Measurements from ENCODE around the gene SLC27A4.

DNA sequence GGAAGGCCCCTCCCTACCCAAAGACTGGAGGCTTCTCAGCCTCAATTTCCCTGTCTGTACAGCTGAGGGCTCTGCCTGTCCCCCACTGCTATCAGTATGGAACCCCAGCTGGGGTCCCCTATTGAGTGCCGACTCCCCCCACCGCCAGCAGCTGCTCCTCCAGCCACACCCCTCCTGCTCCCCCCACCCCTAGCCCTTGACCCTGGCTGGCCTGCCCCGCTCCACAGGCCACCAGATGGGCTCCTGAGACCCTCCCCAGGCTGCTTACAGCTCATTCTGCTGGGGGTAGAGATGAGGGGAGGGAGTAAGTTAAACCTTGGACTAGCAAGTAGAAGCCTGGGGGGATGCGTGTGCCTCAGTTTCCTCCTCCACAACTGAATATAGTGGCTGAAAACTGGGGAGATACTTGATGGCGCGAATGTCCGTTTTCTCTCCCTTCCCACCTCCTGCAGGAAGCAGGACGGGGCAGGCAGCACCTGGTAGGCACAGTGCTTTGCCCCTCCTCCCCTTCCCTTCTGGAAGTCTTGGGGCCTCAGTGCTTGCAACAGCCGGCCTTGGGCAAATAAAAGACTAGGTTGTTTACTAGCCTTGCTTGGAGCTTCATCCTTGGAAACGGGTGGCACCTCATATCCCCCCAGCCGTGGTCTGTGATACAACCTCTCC lies 50.0 kb downstream of the SLC27A4 start:
- TF ChIP-seq GATA2 (IDR thresholded peaks at IDR 0.05; ENCODE audit: low read depth, low read length) (no peak), GATA3 (IDR thresholded peaks at IDR 0.05; ENCODE audit: low read depth, low read length) (no peak)

Measured in SH-SY5Y (cell line).